Stimulated activated CD8-positive, alpha-beta memory T cell treated with anti-CD3 and anti-CD28 coated beads, Interleukin-7, amount 100 ng/mL, for 1 hour (primary cell): Measurements from ENCODE around the gene SCNN1B.
"Not testable (repeated sequence)": the region's sequence is repeated elsewhere in the genome, so short reads cannot be mapped to it uniquely, and the experiment has no call there.

Source experiments
- DNase-seq, 2 donors: peaks; one replicate each; pipeline ENCODE4 v3.0.0-alpha.2; 2020; ENCODE audit warnings: low read depth in 2 of 2

Gene SCNN1B

DNA sequence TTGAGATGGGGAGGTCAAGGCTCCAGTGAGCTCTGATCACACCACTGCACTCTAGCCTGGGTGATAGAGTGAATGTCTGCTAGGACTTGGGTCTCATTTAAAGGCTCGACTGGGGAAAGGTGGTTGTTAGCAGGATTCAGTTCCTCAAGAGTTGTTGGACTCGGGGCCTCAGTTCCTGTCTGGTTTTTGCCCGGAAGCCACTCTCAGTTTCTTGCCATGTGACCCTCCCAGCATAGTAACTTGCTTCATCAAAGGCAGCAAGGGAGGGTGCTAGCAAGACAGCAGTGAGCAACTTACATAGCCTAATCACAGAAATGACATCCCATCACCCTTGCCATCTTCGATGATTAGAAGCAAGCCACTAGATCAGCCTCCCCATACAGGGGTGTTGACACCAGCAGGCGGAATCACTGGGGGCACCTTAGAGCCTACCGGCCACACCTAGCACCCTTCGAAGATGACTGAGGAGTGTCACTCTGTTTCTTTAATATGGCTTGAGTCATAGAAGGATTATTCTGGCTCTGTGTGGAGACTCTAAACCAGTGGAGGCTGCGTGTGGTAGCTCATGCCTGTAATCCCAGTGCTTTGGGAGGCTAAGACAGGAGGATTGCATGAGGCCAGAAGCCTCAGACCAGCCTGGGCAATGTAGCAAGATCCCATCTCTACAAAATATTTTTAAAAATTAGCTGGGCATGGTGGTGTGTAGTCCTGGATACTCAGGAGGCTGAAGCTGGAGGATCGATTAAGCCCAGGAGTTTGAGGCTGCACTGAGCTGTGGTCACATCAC lies 13.2 kb upstream of the SCNN1B start:
- no peak for DNase-seq

GRCh38 chr16:23290189-23291062 lies 11.7 kb upstream of the SCNN1B start:
- DNase-seq, result no peak

GRCh38 chr16:23293016-23293415 lies 9.1 kb upstream of the SCNN1B start:
- DNase-seq, result no peak

DNA sequence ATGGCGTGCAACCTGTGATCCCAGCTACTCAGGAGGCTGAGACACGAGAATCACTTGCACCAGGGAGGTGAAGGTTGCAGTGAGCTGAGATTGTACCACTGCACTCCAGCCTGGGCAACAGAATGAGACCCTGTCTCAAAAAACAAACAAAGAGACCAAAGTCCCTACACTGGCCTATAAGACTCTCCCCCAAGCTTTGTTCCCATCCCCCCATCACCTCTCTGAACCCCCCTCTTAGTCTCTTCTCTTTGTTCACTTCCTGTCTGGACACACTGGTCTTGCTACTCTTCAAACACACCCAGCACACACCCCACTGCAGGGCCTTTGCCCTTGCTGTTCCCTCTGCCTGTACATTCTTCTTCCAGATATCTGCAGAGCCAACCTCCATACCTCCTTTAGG lies 7.8 kb upstream of the SCNN1B start:
- DNase-seq, result no peak

DNA sequence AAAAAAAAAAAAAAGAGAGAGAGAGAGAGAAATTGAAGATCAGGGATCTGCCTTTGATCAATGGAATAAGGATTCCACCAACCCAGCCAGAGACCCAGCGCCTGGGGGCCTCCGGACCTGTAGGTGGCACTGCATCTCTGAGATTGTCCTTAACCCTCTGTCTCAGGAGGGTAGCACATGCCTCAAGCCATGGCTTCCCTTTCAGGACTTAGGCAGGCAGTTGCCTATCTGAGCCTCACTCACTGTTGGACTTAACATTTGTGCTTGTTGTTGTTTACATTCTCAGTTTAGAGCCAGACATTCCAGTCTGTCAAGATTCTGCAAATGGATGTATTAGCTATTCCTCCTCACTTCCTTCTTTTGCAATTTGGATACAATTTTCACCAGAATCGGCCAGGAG lies 5.1 kb upstream of the SCNN1B start:
- no peak for DNase-seq

DNA sequence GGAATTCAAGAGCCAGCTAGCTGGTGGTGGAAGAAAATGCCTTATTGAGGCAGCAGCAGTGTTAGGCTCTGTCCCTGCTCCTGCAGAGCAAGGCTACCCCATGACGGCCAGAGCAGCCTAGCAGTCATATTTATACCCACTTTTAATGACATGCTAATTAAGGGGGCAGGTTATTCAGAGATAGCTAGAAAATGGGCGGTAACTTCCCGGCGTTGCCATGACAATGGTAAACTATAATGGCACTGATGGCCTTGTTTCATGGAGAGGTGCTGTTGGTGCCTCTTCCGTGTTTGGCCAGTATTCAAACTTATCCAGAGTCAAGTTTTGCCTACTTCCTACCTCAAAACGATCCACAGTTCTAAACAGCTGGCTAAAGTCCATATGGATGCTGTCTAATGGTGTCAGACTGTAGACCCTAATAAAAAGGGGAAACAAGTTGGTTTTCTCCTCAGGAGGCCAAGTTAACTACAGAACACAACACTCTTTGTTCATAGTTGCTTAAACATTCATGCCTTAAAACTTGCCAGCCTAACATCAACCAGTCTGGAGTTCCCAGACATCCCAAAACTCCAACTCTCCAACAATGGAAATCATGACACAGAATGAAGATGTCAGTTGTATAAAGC lies 3.7 kb upstream of the SCNN1B start:
- no peak for DNase-seq

GRCh38 chr16:23299815-23300214 lies 2.3 kb upstream of the SCNN1B start:
- not testable (repeated sequence) for DNase-seq

GRCh38 chr16:23301251-23302044 lies 654 bp upstream of the SCNN1B start:
- DNase-seq, result no peak

DNA sequence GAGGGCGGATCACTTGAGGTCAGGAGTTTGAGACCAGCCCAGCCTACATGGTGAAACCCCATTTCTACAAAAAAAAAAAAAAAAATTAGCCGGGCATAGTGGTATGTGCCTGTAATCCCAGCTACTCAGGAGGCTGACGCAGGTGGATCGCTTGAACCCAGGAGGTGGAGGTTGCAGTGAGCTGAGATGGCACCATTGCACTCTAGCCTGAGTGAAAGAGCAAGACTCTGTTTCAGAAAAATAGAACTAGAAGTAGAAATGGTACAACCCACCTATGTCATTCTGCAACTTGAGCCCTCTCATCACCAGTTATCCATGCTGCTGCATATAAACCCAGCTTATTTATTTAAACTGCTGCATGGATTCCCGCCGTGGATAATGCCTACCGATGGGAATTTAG lies 1.6 kb downstream of the SCNN1B start:
- no peak for DNase-seq

GRCh38 chr16:23304620-23305019 lies 2.5 kb downstream of the SCNN1B start:
- no peak for DNase-seq

GRCh38 chr16:23306199-23307100 lies 4.3 kb downstream of the SCNN1B start:
- no peak for DNase-seq

- DNase-seq, result no peak
Observed at GRCh38 chr16:23310217-23310616, 8.1 kb downstream of the SCNN1B start.

GRCh38 chr16:23310744-23311143 lies 8.6 kb downstream of the SCNN1B start:
- no peak for DNase-seq

DNA sequence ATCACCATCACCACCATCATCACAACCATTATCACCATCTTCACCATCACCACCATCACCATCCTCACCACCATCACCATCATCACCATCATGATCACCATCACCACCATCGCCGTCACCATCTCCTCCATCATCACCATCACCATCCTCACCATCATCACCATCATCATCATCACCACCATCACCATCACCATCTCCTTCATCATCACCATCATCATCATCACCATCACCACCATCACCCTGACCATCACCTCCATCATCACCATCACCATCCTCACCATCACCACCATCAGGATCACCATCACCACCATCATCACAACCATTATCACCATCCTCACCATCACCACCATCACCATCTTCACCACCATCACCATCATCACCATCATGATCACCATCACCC lies 14.1 kb downstream of the SCNN1B start:
- DNase-seq, result no peak

- no peak for DNase-seq
Observed at GRCh38 chr16:23316634-23317265, 14.6 kb downstream of the SCNN1B start.

GRCh38 chr16:23317266-23317661 lies 15.2 kb downstream of the SCNN1B start:
- DNase-seq, result no peak

- DNase-seq, result no peak
Observed at GRCh38 chr16:23317751-23318150, 15.6 kb downstream of the SCNN1B start.

DNA sequence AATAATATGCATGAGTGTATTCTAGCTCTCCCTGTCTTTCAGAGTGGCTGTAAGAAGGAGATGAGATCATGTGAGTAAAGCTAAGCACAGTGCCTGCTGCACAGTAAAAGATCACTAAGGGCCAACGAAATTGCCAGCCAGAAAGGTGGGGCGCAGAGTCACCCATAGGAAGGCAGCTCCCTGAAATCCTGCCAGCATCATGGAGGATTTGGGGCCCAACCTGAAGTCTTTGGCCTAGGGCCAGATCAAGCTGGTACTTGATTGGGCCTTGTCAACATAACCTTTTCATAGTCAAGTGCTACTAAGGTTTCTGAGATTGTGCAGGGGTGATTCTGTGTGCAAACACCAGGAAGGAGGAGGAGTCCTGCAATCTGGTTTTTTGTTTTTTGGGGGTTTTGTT lies 16.5 kb downstream of the SCNN1B start:
- DNase-seq, result no peak

DNA sequence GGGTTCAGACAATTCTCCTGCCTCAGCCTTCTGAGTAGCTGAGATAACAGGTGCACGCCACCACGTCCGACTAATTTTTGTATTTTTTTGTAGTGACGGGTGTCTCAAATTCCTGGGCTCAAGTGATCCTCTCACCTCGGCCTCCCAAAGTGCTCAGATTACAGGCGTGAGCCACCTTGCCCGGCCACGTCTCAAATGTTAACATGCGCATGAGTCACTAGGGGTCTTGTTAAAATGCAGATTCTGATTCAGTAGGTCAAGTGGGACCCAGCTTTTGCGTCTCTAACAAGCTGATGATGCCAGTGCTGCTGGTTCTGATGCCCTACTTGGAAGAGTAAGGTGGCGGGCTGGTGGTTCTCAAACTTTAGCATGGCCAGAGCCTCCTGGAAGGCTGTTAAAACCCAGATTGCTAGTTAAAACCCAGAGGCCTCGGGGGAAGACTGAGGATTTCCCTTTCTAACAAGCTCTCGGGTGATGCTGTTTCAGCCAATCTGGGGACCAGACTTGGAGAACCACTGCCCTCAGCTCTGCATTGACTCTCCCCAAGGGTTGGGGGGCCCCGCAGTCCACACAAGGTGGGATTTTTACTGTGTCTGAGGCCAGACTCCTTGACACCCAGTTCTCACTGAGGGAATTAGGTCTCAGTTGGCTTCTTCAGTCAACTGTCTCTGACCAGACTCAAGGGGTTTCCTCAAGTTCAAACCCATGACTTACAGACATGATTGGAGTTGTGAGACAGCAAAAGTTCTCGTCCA lies 17.9 kb downstream of the SCNN1B start:
- no peak for DNase-seq

- no peak for DNase-seq
Observed at GRCh38 chr16:23320693-23321092, 18.6 kb downstream of the SCNN1B start.
